Left renal pelvis (tissue), 4 donors: ENCODE data around the gene RFX6. TPM values are rescaled to one million over a fixed set of nuclear protein-coding genes. Genes with fewer than 3 reads are reported as not detected.

ENCODE experiments used
- DNase-seq, 4 donors: peaks; one replicate each; pipeline ENCODE4 v3.0.0-alpha.2; 2013; ENCODE audit warnings: low read depth in 4 of 4, low spot score in 3 of 4
- polyA plus RNA-seq, 4 donors: library from polyadenylated mRNA; unstranded; fragments of 120-200 nt; gene quantifications; one replicate each; pipeline ENCODE4 v1.2.1, GENCODE V29; 2013; ENCODE audit not compliant: insufficient read length in 4 of 4

Gene RFX6
- polyA plus RNA-seq, 4 donors: 0.06 TPM; not detected in 2

DNA sequence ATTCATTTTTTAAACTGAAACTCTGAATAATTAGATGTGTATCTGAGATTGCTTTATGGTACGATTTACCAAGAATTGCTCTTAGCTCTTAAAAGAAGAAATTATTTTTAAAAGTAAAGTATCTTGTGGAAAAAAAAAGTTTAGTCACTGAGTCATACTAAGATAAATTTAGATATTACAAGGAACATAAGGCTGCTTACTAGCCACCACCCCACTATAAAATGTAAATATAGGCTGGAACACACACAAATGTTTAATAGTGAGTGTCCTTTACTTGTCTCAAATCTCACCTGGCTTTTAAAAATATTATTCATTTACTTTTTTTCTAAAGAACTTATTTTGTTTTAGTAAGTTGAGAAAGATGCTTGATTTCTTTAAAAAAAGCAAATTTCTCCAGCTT lies 17.6 kb downstream of the RFX6 start:
- no peak for DNase-seq

DNA sequence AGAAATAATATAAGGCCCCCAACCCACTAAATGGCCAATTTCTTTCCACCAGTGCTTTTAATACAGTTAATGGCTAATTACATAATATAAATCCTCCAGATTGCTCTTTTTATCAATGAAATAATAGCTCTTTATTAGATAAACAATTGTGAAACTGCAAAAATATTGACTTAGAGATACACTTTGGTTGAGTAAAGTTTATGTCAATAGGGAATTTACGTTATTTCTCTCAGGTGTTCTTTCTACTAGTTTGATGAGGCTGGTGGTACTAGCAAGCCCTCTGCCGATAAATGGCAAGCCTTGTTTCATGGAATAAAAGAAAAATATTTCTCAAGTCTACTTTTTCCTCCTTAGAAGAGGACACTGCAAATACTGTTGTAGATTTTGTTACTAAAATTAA lies 18.9 kb downstream of the RFX6 start:
- no peak for DNase-seq

DNA sequence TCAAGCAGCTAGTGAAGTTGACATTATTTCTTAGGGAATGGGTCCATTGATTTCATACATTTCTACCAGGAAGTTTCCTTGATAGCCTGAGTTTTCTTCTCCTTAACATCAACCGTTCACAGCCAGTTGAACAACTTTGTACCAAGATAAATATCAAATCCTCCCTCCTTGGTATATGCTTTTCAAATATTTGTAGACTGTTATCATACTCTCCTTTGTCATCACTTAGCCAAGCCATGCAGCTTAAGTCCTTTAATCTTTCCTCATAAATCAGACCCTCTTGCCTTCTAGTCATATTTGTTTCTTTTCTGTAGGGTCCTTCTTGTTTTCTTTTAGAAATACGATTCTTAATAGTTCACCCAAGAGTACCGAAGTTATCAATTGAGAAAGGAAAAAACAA lies 25.6 kb downstream of the RFX6 start:
- DNase-seq: no peak

DNA sequence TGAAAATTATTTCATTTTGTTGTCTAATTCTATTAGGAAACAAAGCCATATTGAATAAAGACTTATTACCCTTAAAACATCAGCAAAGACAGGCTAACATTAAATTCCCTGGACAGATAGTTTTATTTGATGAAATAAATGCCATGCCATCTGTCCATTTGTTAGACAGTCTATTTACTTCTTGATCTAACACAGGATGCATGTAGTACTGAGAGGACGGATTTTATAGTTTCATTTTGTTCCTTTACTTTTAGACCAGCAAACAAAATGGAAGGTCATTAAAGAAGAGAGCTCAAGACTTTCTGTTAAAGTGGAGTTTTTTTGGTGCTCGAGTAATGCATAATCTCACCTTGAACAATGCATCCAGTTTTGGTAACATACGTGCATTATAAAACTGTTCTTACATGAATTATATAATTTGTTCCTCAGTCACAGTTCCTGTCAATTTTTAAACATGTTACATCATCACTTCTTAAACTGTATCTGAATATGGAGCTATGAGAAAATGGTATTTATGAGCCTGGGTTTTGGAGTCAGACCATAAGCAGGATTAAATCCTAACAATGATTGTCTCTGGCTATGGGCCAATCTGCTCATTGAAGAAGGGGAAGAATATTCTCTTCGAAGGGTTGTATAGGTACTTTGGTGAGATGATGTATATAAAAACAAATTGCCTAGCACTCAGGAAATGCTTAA lies 46.0 kb downstream of the RFX6 start:
- DNase-seq: no peak

DNA sequence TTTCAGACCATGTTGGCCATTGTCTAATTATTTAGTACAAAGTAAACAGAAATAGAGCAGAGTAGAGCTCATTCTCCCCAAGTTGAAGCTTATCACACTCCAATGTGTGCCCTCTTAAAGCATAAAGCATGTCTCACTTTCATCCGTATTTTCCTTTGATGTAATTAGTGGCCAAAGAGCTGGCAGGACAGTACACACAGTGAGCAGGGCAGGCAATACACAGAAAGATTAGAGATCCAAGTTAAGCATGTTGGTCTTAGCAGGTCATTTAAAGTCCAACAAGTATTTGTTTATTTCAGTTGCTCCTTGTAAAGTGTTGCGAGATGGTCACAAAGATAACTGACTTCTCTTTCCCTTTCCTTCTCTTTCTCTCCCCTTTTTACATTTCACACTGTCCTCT lies 47.2 kb downstream of the RFX6 start:
- no peak for DNase-seq

DNA sequence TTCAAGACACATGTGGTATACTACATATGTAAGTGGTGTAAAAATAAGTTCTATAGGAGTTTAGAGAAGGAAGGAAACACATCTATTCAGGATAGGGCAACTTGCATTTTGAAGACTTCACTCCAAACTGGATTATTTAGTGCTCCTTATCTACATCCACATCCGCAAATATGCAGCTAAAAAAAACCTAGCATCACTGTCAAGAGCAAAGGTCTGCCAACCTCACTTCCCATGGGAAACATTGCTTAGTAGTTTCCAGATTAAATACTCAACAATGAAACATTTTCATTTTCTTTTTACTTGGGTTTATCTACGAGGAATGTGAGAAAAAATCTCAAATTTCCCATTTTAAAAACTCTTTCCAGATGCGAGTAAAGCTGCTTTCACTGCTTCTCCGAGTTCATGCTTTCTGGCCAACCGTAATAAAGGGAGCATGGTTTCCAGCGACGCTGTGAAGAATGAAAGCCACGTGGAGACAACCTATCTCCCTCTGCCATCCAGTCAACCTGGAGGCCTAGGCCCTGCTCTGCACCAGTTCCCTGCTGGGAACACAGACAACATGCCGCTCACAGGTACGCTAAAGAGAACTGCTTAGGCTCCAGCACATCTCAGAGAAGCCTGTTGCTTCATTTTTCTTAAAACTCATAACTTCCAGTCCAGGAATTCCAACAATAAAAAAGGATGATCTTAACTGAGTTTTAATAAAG lies 48.2 kb downstream of the RFX6 start:
- no peak for DNase-seq

DNA sequence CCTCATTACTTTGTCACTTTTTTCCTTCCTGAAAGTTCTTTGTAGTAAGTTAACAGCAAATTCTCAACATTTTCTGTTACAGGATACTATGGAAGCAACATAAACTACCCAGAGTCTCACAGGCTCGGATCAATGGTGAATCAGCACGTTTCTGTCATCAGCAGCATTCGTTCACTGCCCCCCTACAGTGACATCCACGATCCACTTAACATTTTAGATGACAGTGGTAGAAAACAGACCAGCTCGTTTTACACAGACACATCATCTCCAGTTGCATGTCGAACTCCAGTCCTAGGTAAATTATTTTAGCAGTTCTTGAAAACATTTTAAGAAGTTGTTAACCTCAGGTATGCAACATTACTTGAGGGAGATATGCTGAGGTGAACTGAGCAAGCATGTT lies 51.6 kb downstream of the RFX6 start:
- DNase-seq: no peak

DNA sequence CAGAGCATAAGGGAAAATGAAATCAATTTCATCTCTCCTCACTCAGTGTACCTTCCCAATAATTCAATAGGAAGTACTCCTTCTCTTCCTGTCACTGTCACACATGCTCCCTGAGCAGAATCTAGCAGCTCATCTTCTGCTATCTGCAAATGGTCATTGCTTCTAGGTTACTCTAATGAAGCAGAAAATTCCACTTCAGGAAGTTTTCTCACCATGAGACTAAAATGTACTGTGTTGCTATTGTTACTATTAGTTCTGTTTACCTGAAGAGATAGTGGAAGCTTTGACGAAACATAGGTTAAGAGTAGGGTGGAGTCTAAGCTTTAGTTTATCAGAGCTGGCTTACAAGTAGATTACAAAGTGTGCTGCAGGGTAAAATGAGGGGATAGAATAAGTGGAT lies 52.8 kb downstream of the RFX6 start:
- no peak for DNase-seq

DNA sequence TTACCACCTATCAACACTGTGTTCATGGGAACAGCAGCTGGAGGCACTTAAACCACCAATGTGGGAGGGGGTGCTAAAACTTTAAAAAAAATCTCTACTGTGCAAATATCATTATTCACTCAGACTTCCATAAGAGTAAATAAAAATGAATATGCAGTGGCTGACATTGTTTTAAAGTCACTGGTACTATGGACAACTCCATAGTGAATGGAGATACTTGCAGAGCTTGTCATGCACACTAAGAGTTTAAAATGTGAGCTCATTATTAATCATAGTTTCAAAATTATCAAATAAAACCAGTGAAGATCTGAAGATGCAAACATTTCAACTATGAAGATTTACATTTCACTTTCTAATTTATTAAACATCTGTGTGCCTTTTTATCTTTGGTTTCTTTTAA lies 54.4 kb downstream of the RFX6 start:
- DNase-seq: no peak

DNA sequence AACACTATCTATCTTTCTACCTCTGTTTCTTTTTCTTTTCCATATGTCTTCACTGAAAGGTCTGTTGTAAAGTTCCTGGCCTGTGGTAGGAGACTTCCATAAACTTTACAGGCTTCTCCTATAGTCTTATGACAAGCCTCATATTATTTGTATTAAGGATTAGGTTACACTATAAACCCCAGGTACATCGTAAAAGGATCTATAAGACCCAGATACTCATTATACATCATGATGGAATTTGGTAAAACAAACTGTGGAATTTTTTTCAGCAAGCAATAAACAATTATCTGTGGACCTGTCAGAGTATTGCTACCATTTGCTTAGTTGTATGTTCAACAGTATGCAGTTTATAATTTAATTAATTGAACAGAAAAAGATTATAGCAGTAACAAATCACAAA lies 55.5 kb downstream of the RFX6 start:
- no peak for DNase-seq

DNA sequence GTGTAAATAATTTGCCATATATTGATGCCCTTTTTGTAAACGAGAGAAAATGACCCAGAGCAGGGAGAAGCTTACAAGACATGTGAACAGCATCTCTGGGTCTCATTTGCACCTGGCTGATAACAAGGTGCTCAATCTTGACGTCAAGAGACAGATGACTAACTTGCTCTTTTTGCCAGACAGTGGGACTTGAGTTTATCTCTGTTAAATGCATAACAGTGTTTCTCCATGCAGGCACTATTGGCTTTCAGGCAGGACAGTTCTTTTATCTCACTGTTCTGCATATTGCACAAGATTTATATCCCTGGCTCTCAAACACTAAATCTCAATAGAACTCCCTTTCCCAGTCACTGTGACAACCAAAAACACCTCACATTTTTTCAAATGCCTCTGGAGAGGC lies 56.4 kb downstream of the RFX6 start:
- DNase-seq: no peak

DNA sequence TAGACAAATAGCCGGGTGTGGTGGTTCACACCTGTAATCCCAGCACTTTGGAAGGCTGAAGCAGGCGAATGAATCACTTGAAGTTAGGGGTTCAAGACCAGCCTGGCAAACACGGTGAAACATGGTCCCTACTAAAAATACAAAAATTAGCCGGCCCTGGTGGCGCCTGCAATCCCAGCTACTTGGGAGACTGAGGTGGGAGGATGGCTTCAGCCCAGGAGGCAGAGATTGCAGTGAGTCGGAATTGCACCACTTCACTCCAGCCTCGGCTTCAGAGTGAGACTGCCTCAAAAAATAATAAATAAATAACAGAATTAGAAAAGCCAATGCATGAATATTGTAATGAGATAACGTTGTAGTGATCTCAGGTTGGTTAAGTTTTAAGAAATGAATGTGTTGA lies 61.3 kb downstream of the RFX6 start:
- no peak for DNase-seq

DNA sequence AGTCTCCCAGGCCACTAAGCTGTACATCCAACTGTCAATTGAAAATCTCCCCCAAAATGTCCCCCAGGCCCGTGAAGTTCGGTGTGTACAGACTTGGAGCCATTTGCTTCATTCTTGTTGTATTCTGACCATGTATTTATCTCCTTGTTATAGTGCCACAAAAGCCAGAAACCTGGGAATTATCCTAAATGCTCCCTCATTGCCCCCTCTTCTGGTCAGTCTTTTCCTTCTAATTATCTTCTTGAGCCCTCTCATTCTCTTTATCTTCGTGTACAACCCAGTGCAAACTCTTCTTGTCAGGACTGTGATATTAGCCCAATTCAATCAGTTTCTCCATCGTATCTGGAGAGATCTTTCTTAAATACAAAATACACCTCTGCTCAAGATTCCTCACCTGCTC lies 64.7 kb downstream of the RFX6 start:
- no peak for DNase-seq

DNA sequence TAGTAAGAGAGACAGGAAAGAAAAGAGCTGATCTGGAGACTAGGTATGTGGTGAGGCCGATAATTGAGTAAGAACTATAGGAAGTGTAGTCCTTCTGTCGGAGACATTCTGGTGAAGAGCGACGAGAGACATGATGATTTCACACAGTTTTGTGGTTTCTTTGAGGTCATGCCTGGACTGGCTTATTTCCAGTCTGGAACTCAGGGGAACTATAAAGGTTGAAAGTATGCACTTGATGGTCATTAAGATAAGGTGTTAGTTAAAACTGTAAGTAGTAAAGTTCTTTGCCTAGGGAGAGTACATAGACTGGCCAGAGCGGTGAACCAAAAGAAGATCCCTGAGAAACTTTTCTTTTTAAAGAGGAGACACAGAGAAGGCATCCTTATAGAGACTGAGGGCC lies 68.8 kb downstream of the RFX6 start:
- no peak for DNase-seq

DNA sequence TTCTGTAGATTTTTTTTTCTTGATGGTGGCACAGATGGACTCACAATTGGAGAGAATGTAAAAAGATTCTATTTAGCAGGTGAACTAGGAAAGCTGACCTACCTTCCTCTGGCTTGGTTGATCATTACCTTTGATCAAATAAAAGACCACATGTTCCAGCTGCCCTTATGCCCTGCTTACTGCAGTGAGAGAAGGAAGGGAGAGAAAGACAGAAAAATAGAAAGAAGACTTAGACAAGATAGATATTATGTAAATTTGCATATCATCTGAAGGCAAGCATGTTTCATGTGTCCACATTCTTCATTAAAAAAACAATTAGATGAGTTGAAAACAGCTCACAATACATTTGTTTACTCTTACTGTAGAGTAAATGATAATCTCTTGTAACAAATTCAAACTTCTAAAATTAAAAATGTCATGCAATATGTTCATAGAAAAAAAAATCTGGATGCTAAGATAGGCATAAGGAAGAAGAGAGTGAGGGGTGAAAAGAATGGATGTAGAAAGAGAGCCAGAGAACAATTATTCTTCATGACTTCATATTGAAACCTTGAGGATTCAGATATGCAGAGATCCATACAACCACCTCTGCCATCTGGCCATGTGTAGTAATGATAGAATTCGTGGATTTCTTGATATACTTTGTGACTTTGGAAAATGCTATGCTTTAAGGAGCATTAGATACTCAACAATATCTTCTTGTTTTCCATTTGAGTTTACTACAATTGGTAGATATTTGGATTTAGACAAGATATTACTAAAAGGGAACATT lies 71.7 kb downstream of the RFX6 start:
- DNase-seq: no peak

DNA sequence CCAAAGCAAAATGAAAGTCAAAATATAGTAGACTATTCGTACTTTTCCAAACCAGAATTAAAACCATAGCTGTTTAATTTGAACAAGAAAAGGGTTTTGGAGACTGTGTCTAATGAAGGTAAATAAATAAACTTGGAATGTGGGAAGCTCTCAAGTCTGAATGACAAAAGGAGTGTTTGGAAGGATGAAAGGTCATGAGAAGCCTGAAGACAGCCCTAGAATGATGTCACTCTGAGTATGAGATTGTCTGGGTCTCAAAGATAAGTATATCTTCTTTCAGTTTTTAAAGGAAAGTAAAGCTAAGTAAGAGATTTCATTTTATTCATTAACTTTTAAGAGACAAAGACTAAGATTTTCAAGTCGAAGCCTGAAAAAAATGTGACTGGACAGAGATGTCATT lies 72.9 kb downstream of the RFX6 start:
- no peak for DNase-seq

DNA sequence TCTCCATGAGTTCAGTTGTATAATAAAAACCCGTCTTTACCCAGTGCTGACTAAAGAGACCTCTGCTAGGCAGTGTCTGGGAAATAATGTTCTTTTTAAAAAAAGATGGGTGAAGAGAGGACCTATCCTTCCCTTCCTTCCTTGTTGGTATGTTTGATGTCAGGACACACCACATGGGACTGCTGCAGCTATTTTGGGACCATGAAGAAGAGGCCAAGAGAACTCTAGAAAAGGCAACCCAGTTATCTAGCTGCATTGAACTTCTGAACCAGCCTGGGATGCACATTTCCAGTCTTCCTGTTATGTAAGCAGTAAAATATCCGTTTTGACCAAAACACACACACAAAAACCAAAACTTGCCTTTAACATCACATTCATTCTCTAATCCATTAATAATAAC lies 77.3 kb downstream of the RFX6 start:
- DNase-seq: no peak

DNA sequence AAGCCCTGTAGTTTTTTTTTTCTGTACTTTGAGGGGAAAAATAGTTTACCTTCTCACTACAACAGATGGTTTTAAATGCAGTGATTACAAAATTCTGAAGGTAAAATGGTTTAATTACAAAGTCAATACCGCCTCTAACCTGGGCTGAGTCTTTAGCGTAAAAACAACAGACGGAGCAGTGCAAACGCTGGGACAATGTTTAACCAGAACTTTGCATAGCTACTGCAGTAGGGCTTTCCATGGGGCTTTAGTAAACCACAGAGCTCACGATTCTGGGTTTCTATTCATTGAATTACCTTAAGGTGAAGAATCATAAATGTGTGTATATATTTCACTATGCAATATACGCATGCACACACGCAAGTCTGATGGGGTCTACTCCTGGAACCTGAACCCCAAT lies 77.9 kb downstream of the RFX6 start:
- DNase-seq: no peak

DNA sequence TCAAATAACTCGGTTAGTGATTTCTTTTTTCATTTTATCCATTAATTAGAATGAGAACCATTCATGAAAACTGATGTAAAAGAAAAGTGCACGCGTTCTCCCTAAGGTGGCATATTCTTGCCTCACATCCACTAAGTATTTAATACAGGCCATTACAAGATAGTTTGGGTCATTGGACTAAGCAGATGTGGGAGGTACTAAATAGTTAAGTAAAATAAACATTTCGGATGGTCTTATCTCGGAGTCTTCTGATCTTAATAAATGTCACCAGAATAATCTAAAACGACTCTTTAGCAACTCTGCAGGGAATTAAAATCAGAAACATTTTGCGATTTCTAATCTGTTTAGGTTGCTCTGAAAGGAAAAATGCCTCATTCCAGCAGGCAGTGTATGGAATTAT lies 78.7 kb downstream of the RFX6 start:
- no peak for DNase-seq

DNA sequence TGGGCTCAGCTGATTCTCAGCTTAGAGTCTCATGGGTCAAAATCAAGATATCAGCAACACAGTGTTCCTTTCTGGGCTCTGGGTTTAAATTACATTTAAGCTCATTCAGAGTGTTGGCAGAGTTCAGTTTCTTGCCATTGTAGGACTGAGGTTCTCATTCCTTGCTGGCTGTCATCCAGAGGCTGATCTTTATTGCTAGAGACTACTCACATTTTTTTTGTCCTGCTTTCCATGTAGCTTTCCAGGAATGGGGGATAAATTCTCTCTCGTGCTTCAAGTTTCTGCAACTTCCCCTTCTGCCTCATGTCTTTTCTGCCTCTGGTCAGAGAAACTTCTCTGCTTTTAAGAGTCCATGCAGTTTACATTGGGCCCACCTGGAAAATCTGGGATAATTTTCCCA lies 86.9 kb downstream of the RFX6 start:
- DNase-seq: no peak

DNA sequence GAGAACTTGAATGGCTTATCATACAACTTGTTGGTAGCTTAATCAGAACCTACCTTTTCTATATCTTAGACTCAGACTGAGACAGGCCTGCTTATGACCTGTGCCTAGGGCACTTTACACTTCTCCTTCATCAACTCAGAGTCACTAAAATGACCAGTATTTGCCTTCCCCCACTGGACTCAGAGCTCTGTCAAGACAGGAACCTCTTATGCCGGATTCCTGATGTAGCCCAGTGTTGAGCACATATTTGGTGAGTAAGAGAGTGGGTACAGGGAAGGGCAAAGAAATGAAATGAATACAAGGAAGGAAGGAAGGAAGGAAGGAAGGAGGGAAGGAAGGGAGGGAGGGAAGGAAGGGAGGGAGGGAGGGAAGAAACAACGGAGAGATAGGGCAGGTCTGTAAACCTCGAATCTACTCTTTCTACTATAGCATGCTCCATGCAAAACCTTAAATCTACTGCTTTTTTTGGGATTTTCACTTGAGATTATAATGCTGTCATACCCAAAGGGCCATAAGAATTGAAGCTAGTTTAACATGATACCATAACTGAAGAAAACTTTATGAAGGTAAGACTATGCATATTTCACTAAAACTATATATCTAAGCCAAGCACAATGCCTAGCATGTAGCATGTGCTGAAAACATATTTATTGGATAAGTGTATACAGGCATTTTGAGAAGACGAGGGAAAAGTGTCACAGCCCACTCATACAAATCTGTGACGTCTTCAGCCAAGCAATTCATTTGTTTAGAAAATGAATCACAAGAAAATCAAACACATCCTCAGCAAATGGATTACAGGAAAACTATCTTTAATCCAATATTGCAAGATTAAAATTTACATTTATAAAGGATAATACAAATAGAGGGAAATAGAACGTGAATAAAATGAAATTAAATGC lies 89.9 kb downstream of the RFX6 start:
- no peak for DNase-seq
